CD8-positive, alpha-beta memory T cell (primary cell): Measurements from ENCODE around the gene PKMYT1. TPM values are rescaled to one million over a fixed set of nuclear protein-coding genes. Genes with fewer than 3 reads are reported as not detected.
A peak's percentile ranks its signal among the peaks of the same experiment; 100 is the strongest.

Experiments
- CTCF ChIA-PET: fragments of 350-600 bp; sonication (Branson Sonifier 250); formaldehyde crosslinking; loops from one replicate; lab custom pipeline; 2021; ENCODE audit warnings: antibody characterized with exemption; lab: Charles Lee
- POLR2A ChIA-PET: fragments of 350-600 bp; sonication (Branson Sonifier 250); formaldehyde crosslinking; loops from one replicate; lab custom pipeline; 2021; ENCODE audit warnings: antibody characterized with exemption; lab: Charles Lee
- DNase-seq, 5 donors: peaks; one replicate each; pipeline versions ENCODE4 v3.0.0 to v3.0.0-alpha.2; 2020 to 2022; ENCODE audit warnings: mixed read lengths in 1 of 5
- H3K27ac ChIP-seq: one replicate; pipeline ENCODE4 v1.7.0; 2013; ENCODE audit warnings: low read depth, mild to moderate bottlenecking, low read length, moderate library complexity
- H3K27me3 ChIP-seq: 2 replicates; pipeline ENCODE4 v1.7.0; 2013; ENCODE audit warnings: low read length, mild to moderate bottlenecking; ENCODE audit not compliant: insufficient read depth, poor library complexity, severe bottlenecking
- H3K36me3 ChIP-seq: 2 replicates; pipeline ENCODE4 v1.7.0; 2013; ENCODE audit warnings: mild to moderate bottlenecking, low read length, moderate library complexity; ENCODE audit not compliant: insufficient read depth
- H3K4me1 ChIP-seq: 2 replicates; pipeline ENCODE4 v1.7.0; 2013; ENCODE audit warnings: mild to moderate bottlenecking, low read length, moderate library complexity; ENCODE audit not compliant: insufficient read depth
- H3K4me3 ChIP-seq: 2 replicates; pipeline ENCODE4 v1.7.0; 2013; ENCODE audit warnings: mild to moderate bottlenecking, low read length
- H3K9me3 ChIP-seq: 2 replicates; pipeline ENCODE4 v1.7.0; 2013; ENCODE audit warnings: mild to moderate bottlenecking, low read length
- H3K27ac Mint-ChIP-seq, 8 donors: one replicate each; pipeline ENCODE4 v1.8.0; 2020 to 2021; ENCODE audit warnings: mixed read lengths in 8 of 8, mild to moderate bottlenecking in 6 of 8, inconsistent platforms in 3 of 8, moderate library complexity in 3 of 8
- H3K27me3 Mint-ChIP-seq, 2 donors: one replicate each; pipeline ENCODE4 v1.8.0; 2020 to 2021; ENCODE audit warnings: mixed read lengths in 2 of 2, mild to moderate bottlenecking in 1 of 2, moderate library complexity in 1 of 2
- H3K36me3 Mint-ChIP-seq, 3 donors: one replicate each; pipeline ENCODE4 v1.8.0; 2020 to 2021; ENCODE audit warnings: mixed read lengths in 3 of 3, inconsistent platforms in 1 of 3, mild to moderate bottlenecking in 1 of 3
- H3K4me1 Mint-ChIP-seq, 3 donors: one replicate each; pipeline ENCODE4 v1.8.0; 2020 to 2021; ENCODE audit warnings: mixed read lengths in 3 of 3, inconsistent platforms in 1 of 3, mild to moderate bottlenecking in 1 of 3
- H3K4me3 Mint-ChIP-seq, 7 donors: one replicate each; pipeline ENCODE4 v1.8.0; 2020 to 2021; ENCODE audit warnings: mixed read lengths in 7 of 7, mild to moderate bottlenecking in 6 of 7, moderate library complexity in 4 of 7, inconsistent platforms in 2 of 7
- H3K9me3 Mint-ChIP-seq, 5 donors: one replicate each; pipeline ENCODE4 v1.8.0; 2020 to 2022; ENCODE audit warnings: mixed read lengths in 5 of 5, mild to moderate bottlenecking in 3 of 5, moderate library complexity in 2 of 5, inconsistent platforms in 1 of 5
- polyA plus RNA-seq: library from polyadenylated mRNA; unstranded; fragments of 300-500 nt; fragmentation: Illumina TruSeq; gene quantifications from one replicate; pipeline ENCODE4 v1.2.3, GENCODE V29; 2021
- total RNA-seq, 2 experiments: library from RNA; stranded (reverse); gene quantifications; one replicate each; pipeline ENCODE4 v1.2.3, GENCODE V29; 2021

PKMYT1 gene
- total and polyA plus RNA-seq, 3 experiments from 2014 or later, result 0.18 to 112 (median 103) TPM

GRCh38 chr16:2983706-2984136, 3.5 kb upstream of the PKMYT1 start:
- Histone ChIP-seq H3K27ac (no peak overlapping the region), H3K4me3 (no peak overlapping the region), H3K27me3 (no peaks in the 10 kb centered on the region), H3K9me3 (no peaks in the 10 kb centered on the region), H3K4me1 (peaks cover 8% of the 10 kb centered on the region), H3K36me3 (no peaks in the 10 kb centered on the region)
- peak; percentile 28 to 71 (median 63) for DNase-seq
- Mint-ChIP-seq H3K9me3 (no peaks in the 10 kb centered on the region), H3K36me3 (no peaks in the 10 kb centered on the region), H3K27me3 (peaks cover 0 to 3% of the 10 kb centered on the region in 2 donors), H3K4me3 (peak overlapping the region in 3 of 7 donors; percentile 19 to 48 (median 29)), H3K4me1 (peaks cover 4 to 18% (median 12%) of the 10 kb centered on the region in 3 donors), H3K27ac (no peak overlapping the region)
- ChIA-PET CTCF (interaction anchor here (0.8 to 1.2 kb wide), 5 partner anchors 16 to 39 kb away, joined by 3 to 7 read pairs (median 3); no protein-coding TSS in a partner anchor), POLR2A (no interaction called here)

GRCh38 chr16:2982402-2982801, 2.2 kb upstream of the PKMYT1 start:
- H3K4me3 Mint-ChIP-seq, result peak overlapping the region in 3 of 7 donors; percentile 77 to 84 (median 77)

GRCh38 chr16:2981899-2982250, 1.6 kb upstream of the PKMYT1 start:
- Mint-ChIP-seq H3K27me3 (peaks cover 3 to 4% of the 10 kb centered on the region in 2 donors), H3K4me1 (peaks cover 4 to 18% (median 12%) of the 10 kb centered on the region in 3 donors), H3K36me3 (no peaks in the 10 kb centered on the region), H3K4me3 (peak overlapping the region; percentile 61 to 84 (median 77)), H3K9me3 (no peaks in the 10 kb centered on the region), H3K27ac (peak overlapping the region in 6 of 8 donors; percentile 10 to 96 (median 80))
- no peak for DNase-seq
- Histone ChIP-seq H3K27me3 (no peaks in the 10 kb centered on the region), H3K9me3 (no peaks in the 10 kb centered on the region), H3K4me3 (no peak overlapping the region), H3K27ac (peak overlapping the region; percentile 81), H3K4me1 (peaks cover 8% of the 10 kb centered on the region), H3K36me3 (no peaks in the 10 kb centered on the region)
- CTCF ChIA-PET, result interaction anchor here (0.9 to 1.5 kb wide), 3 partner anchors 13 to 26 kb away, joined by 3 to 5 read pairs (median 4); partner anchors contain the start of gene PAQR4
- POLR2A ChIA-PET, result interaction anchor here (2.1 kb wide), 1 partner anchor 70 kb away, joined by 5 read pairs; the partner anchor contains the start of gene FLYWCH1

More at GRCh38 chr16:2982402-2982801, 2.2 kb upstream of the PKMYT1 start:
- H3K27ac ChIP-seq, result no peak overlapping the region
- no peaks in the 10 kb centered on the region for H3K9me3 ChIP-seq
- H3K27ac Mint-ChIP-seq, result peak overlapping the region in 1 of 8 donors; percentile 25
- peaks cover 4 to 18% (median 12%) of the 10 kb centered on the region in 3 donors for H3K4me1 Mint-ChIP-seq
- no peak overlapping the region for H3K4me3 ChIP-seq
- peaks cover 8% of the 10 kb centered on the region for H3K4me1 ChIP-seq
- ChIA-PET CTCF (interaction anchor here (0.9 to 1.5 kb wide), 6 partner anchors 10 to 25 kb away, joined by 3 to 5 read pairs (median 4); no protein-coding TSS in a partner anchor), POLR2A (no interaction called here)
- H3K9me3 Mint-ChIP-seq, result no peaks in the 10 kb centered on the region
- H3K36me3 ChIP-seq, result no peaks in the 10 kb centered on the region
- H3K36me3 Mint-ChIP-seq, result no peaks in the 10 kb centered on the region
- H3K27me3 Mint-ChIP-seq, result peaks cover 0 to 3% of the 10 kb centered on the region in 2 donors
- no peak for DNase-seq
- no peaks in the 10 kb centered on the region for H3K27me3 ChIP-seq

- peaks cover 2 to 5% of the 10 kb centered on the region in 2 donors for H3K27me3 Mint-ChIP-seq
- DNase-seq, result no peak
- Histone ChIP-seq H3K4me1 (peaks cover 8% of the 10 kb centered on the region), H3K27me3 (no peaks in the 10 kb centered on the region), H3K27ac (peak overlapping the region; percentile 81), H3K36me3 (no peaks in the 10 kb centered on the region), H3K4me3 (peak overlapping the region; percentile 82), H3K9me3 (no peaks in the 10 kb centered on the region)
- H3K4me1 Mint-ChIP-seq, result peaks cover 4 to 18% (median 12%) of the 10 kb centered on the region in 3 donors
- H3K36me3 Mint-ChIP-seq, result no peaks in the 10 kb centered on the region
- POLR2A ChIA-PET, result interaction anchor here (0.6 to 2.1 kb wide), 3 partner anchors 19 to 100 kb away, joined by 3 to 5 read pairs (median 3); partner anchors contain the start of gene FLYWCH1
- no peaks in the 10 kb centered on the region for H3K9me3 Mint-ChIP-seq
- H3K4me3 Mint-ChIP-seq, result peak overlapping the region; percentile 61 to 90 (median 81)
- H3K27ac Mint-ChIP-seq, result peak overlapping the region in 7 of 8 donors; percentile 10 to 96 (median 84)
- CTCF ChIA-PET, result interaction anchor here (0.7 to 1.5 kb wide), 8 partner anchors 11 to 148 kb away, joined by 3 to 5 read pairs (median 4); partner anchors contain the start of gene PAQR4
These were observed 1.1 kb upstream of the PKMYT1 start for GRCh38 chr16:2981177-2981898.

- Mint-ChIP-seq H3K27me3 (peaks cover 2 to 5% of the 10 kb centered on the region in 2 donors), H3K36me3 (no peaks in the 10 kb centered on the region), H3K9me3 (no peaks in the 10 kb centered on the region), H3K27ac (no peak overlapping the region), H3K4me1 (peaks cover 4 to 18% (median 12%) of the 10 kb centered on the region in 3 donors), H3K4me3 (peak overlapping the region in 6 of 7 donors; percentile 36 to 72 (median 60))
- POLR2A ChIA-PET, result interaction anchor here (0.6 to 2.1 kb wide), 3 partner anchors 68 to 180 kb away, joined by 4 to 5 read pairs (median 5); partner anchors contain the start of genes FLYWCH1 and FLYWCH2
- Histone ChIP-seq H3K27ac (peak overlapping the region; percentile 81), H3K27me3 (no peaks in the 10 kb centered on the region), H3K9me3 (no peaks in the 10 kb centered on the region), H3K36me3 (no peaks in the 10 kb centered on the region), H3K4me3 (peak overlapping the region; percentile 82), H3K4me1 (peaks cover 8% of the 10 kb centered on the region)
- CTCF ChIA-PET, result interaction anchor here (1.3 kb wide), 1 partner anchor 48 kb away, joined by 4 read pairs; no protein-coding TSS in a partner anchor
- no peak for DNase-seq
These were observed 498 bp downstream of the PKMYT1 start for GRCh38 chr16:2979669-2980226.

- H3K27ac ChIP-seq, result no peak overlapping the region
- no peaks in the 10 kb centered on the region for H3K36me3 ChIP-seq
- Mint-ChIP-seq H3K4me3 (peak overlapping the region in 1 of 7 donors; percentile 62), H3K36me3 (no peaks in the 10 kb centered on the region), H3K9me3 (no peaks in the 10 kb centered on the region), H3K27me3 (peaks cover 0 to 5% of the 10 kb centered on the region in 2 donors), H3K27ac (no peak overlapping the region), H3K4me1 (peaks cover 4 to 12% (median 12%) of the 10 kb centered on the region in 3 donors)
- H3K27me3 ChIP-seq, result no peaks in the 10 kb centered on the region
- no peak overlapping the region for H3K4me3 ChIP-seq
- no peak for DNase-seq
- H3K4me1 ChIP-seq, result peaks cover 8% of the 10 kb centered on the region
- ChIA-PET POLR2A (no interaction called here), CTCF (no interaction called here)
- H3K9me3 ChIP-seq, result no peaks in the 10 kb centered on the region
These were observed 2.8 kb downstream of the PKMYT1 start for GRCh38 chr16:2977440-2977839.

- ChIA-PET CTCF (no interaction called here), POLR2A (no interaction called here)
- H3K36me3 Mint-ChIP-seq, result no peaks in the 10 kb centered on the region
- DNase-seq, result no peak
- Histone ChIP-seq H3K27me3 (no peaks in the 10 kb centered on the region), H3K4me3 (no peak overlapping the region), H3K27ac (no peak overlapping the region), H3K9me3 (no peaks in the 10 kb centered on the region), H3K36me3 (no peaks in the 10 kb centered on the region), H3K4me1 (peaks cover 8% of the 10 kb centered on the region)
- peak overlapping the region in 1 of 7 donors; percentile 61 for H3K4me3 Mint-ChIP-seq
- H3K9me3 Mint-ChIP-seq, result no peaks in the 10 kb centered on the region
- H3K4me1 Mint-ChIP-seq, result peaks cover 3 to 13% (median 7%) of the 10 kb centered on the region in 3 donors
- H3K27ac Mint-ChIP-seq, result no peak overlapping the region
- peaks cover 0 to 9% of the 10 kb centered on the region in 2 donors for H3K27me3 Mint-ChIP-seq
These were observed 3.6 kb downstream of the PKMYT1 start for GRCh38 chr16:2976673-2977072.
